H1 (cell line): ENCODE data around the gene IGLL5. TPM values are rescaled to one million over a fixed set of nuclear protein-coding genes. Genes with fewer than 3 reads are reported as not detected.

Source experiments
- CTCF ChIA-PET: fragments of 300-600 bp; sonication (Branson Sonifier 250); formaldehyde crosslinking; loops from one replicate; lab custom pipeline; 2021; ENCODE audit not compliant: partially characterized antibody; lab: Charles Lee
- POLR2A ChIA-PET: fragments of 300-600 bp; sonication (Branson Sonifier 250); formaldehyde crosslinking; loops from one replicate; lab custom pipeline; 2021; ENCODE audit warnings: inconsistent platforms; ENCODE audit not compliant: partially characterized antibody; lab: Charles Lee
- DNase-seq, 2 experiments: peaks; one replicate each; pipeline versions ENCODE4 v3.0.0 to v3.0.0-alpha.2; 2010 to 2022; ENCODE audit warnings: low spot score in 2 of 2, low read depth in 1 of 2, mixed read lengths in 1 of 2
- FAIRE-seq: peaks from 2 replicates; lab custom pipeline; 2011; peaks lifted over from hg19 to GRCh38; lab: Jason Lieb, UNC
- H2AFZ ChIP-seq: 2 replicates; pipeline ENCODE4 v1.8.1; 2012; ENCODE audit warnings: low read length, inconsistent platforms
- H2AK5ac ChIP-seq: 2 replicates; pipeline ENCODE4 v1.6.1; 2013; ENCODE audit warnings: low read depth, low read length
- H2BK120ac ChIP-seq: replicated peaks from 2 replicates; pipeline ENCODE3; 2013; ENCODE audit warnings: low read depth, low read length, inconsistent platforms
- H2BK12ac ChIP-seq: 2 replicates; pipeline ENCODE4 v1.6.1; 2013; ENCODE audit warnings: low read depth, low read length
- H2BK15ac ChIP-seq: 2 replicates; pipeline ENCODE4 v1.6.1; 2013; ENCODE audit warnings: low read length
- H2BK20ac ChIP-seq: 2 replicates; pipeline ENCODE4 v1.6.1; 2013; ENCODE audit warnings: low read length
- H2BK5ac ChIP-seq: 2 replicates; pipeline ENCODE4 v1.6.1; 2013; ENCODE audit warnings: low read depth, low read length
- H3K14ac ChIP-seq: 2 replicates; pipeline ENCODE4 v1.6.1; 2013; ENCODE audit warnings: inconsistent platforms; ENCODE audit not compliant: insufficient read length
- H3K18ac ChIP-seq: 2 replicates; pipeline ENCODE4 v1.6.1; 2013; ENCODE audit warnings: low read length; ENCODE audit errors: extremely low read depth
- H3K23ac ChIP-seq: 2 replicates; pipeline ENCODE4 v1.6.1; 2013; ENCODE audit warnings: inconsistent platforms; ENCODE audit not compliant: insufficient read length
- H3K23me2 ChIP-seq: 2 replicates; pipeline ENCODE4 v1.6.1; 2013; ENCODE audit warnings: low read depth, low read length
- H3K27ac ChIP-seq: 2 replicates; pipeline ENCODE4 v1.6.1; 2011; ENCODE audit warnings: low read depth, low read length, inconsistent platforms
- H3K27me3 ChIP-seq, 4 experiments: replicated peaks in 1 of 4; 1 replicate in 1 of 4; 2 replicates in 3 of 4; pipeline versions ENCODE4 v1.6.1 to v1.8.1; 2011 to 2013; ENCODE audit warnings: low read length in 3 of 4, mild to moderate bottlenecking in 3 of 4, inconsistent platforms in 2 of 4, mixed read lengths in 2 of 4, moderate library complexity in 1 of 4; ENCODE audit not compliant: control insufficient read depth in 3 of 4, insufficient read depth in 3 of 4; ENCODE audit errors: extremely low read depth in 1 of 4
- H3K36me3 ChIP-seq, 4 experiments: 2 replicates each; pipeline versions ENCODE4 v1.6.1 to v1.8.1; 2011 to 2013; ENCODE audit warnings: mild to moderate bottlenecking in 4 of 4, low read length in 3 of 4, moderate library complexity in 2 of 4, control low read depth in 1 of 4, inconsistent platforms in 1 of 4; ENCODE audit not compliant: insufficient read depth in 4 of 4, control insufficient read depth in 2 of 4
- H3K4ac ChIP-seq: replicated peaks from 2 replicates; pipeline ENCODE3; 2013; ENCODE audit warnings: low read length, low read depth, mixed read lengths, inconsistent platforms; ENCODE audit not compliant: insufficient read length
- H3K4me1 ChIP-seq, 4 experiments: replicated peaks in 1 of 4; 1 replicate in 1 of 4; 2 replicates in 3 of 4; pipeline versions ENCODE4 v1.6.1 to v1.8.1; 2011 to 2013; ENCODE audit warnings: low read length in 3 of 4, inconsistent platforms in 2 of 4, mixed read lengths in 1 of 4; ENCODE audit not compliant: insufficient read depth in 4 of 4, control insufficient read depth in 3 of 4
- H3K4me2 ChIP-seq, 2 experiments: 2 replicates each; pipeline versions ENCODE4 v1.6.1 to v1.8.1; 2011 to 2013; ENCODE audit warnings: low read depth in 2 of 2, low read length in 2 of 2, control low read depth in 1 of 2, inconsistent platforms in 1 of 2, mild to moderate bottlenecking in 1 of 2; ENCODE audit not compliant: insufficient read depth in 1 of 2
- H3K4me3 ChIP-seq, 4 experiments: fragments of 200-600, 300-600 bp in 1 of 4; sonication (generic), shearing (Covaris generic), sonication (Bioruptor Twin) in 1 of 4; 2 replicates each; pipeline versions ENCODE4 v1.5.1 to v1.8.1; 2011 to 2016; ENCODE audit warnings: low read length in 4 of 4, low read depth in 3 of 4, control low read depth in 2 of 4, inconsistent platforms in 2 of 4, mild to moderate bottlenecking in 2 of 4, mixed read lengths in 1 of 4, moderate library complexity in 1 of 4; ENCODE audit not compliant: insufficient read depth in 2 of 4; ENCODE audit errors: extremely low read depth in 1 of 4
- H3K56ac ChIP-seq: replicated peaks from 2 replicates; pipeline ENCODE3; 2013; ENCODE audit warnings: low read depth, mild to moderate bottlenecking, mixed read lengths, low read length, inconsistent platforms; ENCODE audit not compliant: insufficient read length
- H3K79me1 ChIP-seq: 2 replicates; pipeline ENCODE4 v1.6.1; 2013; ENCODE audit warnings: low read depth, low read length, control low read depth
- H3K79me2 ChIP-seq, 2 experiments: 2 replicates each; pipeline versions ENCODE4 v1.6.1 to v1.8.1; 2012 to 2013; ENCODE audit warnings: low read length in 2 of 2, mild to moderate bottlenecking in 2 of 2, inconsistent platforms in 1 of 2; ENCODE audit not compliant: insufficient read depth in 2 of 2, control insufficient read depth in 1 of 2
- H3K9ac ChIP-seq, 4 experiments: replicated peaks in 1 of 4; 1 replicate in 1 of 4; 2 replicates in 3 of 4; pipeline versions ENCODE4 v1.6.1 to v1.8.1; 2011 to 2013; ENCODE audit warnings: low read depth in 3 of 4, low read length in 3 of 4, control low read depth in 2 of 4, mild to moderate bottlenecking in 2 of 4, moderate library complexity in 2 of 4, inconsistent platforms in 1 of 4; ENCODE audit errors: extremely low read depth in 1 of 4
- H3K9me3 ChIP-seq, 2 experiments: 2 replicates each; pipeline versions ENCODE4 v1.6.1 to v1.8.1; 2012 to 2013; ENCODE audit warnings: mild to moderate bottlenecking in 2 of 2, moderate library complexity in 2 of 2, control low read depth in 1 of 2, inconsistent platforms in 1 of 2, low read depth in 1 of 2, low read length in 1 of 2, mixed read lengths in 1 of 2; ENCODE audit not compliant: insufficient read depth in 2 of 2
- H4K20me1 ChIP-seq, 2 experiments: replicated peaks in 1 of 2; 2 replicates each; pipeline versions ENCODE3 to v1.8.1; 2011 to 2013; ENCODE audit warnings: inconsistent platforms in 2 of 2, low read length in 2 of 2, mild to moderate bottlenecking in 1 of 2; ENCODE audit not compliant: insufficient read depth in 2 of 2, control insufficient read depth in 1 of 2
- H4K5ac ChIP-seq: 2 replicates; pipeline ENCODE4 v1.6.1; 2013; ENCODE audit warnings: low read length, low read depth, mixed read lengths, inconsistent platforms; ENCODE audit not compliant: insufficient read length
- H4K8ac ChIP-seq: 2 replicates; pipeline ENCODE4 v1.8.0; 2013; ENCODE audit warnings: mild to moderate bottlenecking, moderate library complexity, low read length, inconsistent platforms; ENCODE audit not compliant: insufficient read depth; ENCODE audit errors: extremely low read depth
- H4K91ac ChIP-seq: replicated peaks from 2 replicates; pipeline ENCODE3; 2013; ENCODE audit warnings: low read length, mixed read lengths, inconsistent platforms; ENCODE audit not compliant: insufficient read length
- ATF2 ChIP-seq: IDR thresholded peaks from 2 replicates; pipeline ENCODE4 v1.6.1; 2012; ENCODE audit warnings: low read length, inconsistent platforms
- BCL11A ChIP-seq, 2 experiments: IDR thresholded peaks; one replicate each; pipeline ENCODE4 v1.6.1; 2011; ENCODE audit warnings: low read depth in 2 of 2, low read length in 2 of 2, mild to moderate bottlenecking in 2 of 2
- BRCA1 ChIP-seq: IDR thresholded peaks from 2 replicates; pipeline ENCODE4 v1.6.1; 2012; ENCODE audit warnings: low read depth, low read length, improper control_type of control experiment
- FOSL1 ChIP-seq: IDR thresholded peaks from 2 replicates; pipeline ENCODE4 v1.6.1; 2011; ENCODE audit warnings: mild to moderate bottlenecking, low read depth, low read length, moderate library complexity; ENCODE audit not compliant: insufficient read depth
- RAD21 ChIP-seq, 2 experiments: IDR thresholded peaks in 1 of 2; conservative IDR thresholded peaks in 1 of 2; 2 replicates each; pipeline ENCODE4 v1.6.1; 2011; ENCODE audit warnings: low read depth in 2 of 2, low read length in 2 of 2, improper control_type of control experiment in 1 of 2, inconsistent platforms in 1 of 2, mild to moderate bottlenecking in 1 of 2, moderate library complexity in 1 of 2
- RFX5 ChIP-seq: IDR thresholded peaks from 2 replicates; pipeline ENCODE4 v1.6.1; 2011; ENCODE audit warnings: low read depth, low read length, improper control_type of control experiment, borderline replicate concordance
- RXRA ChIP-seq: IDR thresholded peaks from 2 replicates; pipeline ENCODE4 v1.6.1; 2011; ENCODE audit warnings: low read depth, mild to moderate bottlenecking, low read length, moderate library complexity; ENCODE audit not compliant: insufficient read depth
- SIRT6 ChIP-seq: IDR thresholded peaks from one replicate; pipeline ENCODE4 v1.7.1; 2012; ENCODE audit warnings: low read length, inconsistent platforms
- WGBS, 2 experiments: shearing (Covaris generic) in 1 of 2; methylation state at CpG; one replicate each; pipeline versions ENCODE4 v1.1.6 to v1.1.7; 2013 to 2015; ENCODE audit warnings: low lambda C conversion rate in 2 of 2, mixed read lengths in 2 of 2, inconsistent platforms in 1 of 2, low coverage in 1 of 2, missing lambda C conversion rate in 1 of 2; ENCODE audit not compliant: insufficient replicate concordance in 2 of 2, insufficient coverage in 1 of 2, insufficient read length in 1 of 2; ENCODE audit errors: extremely low coverage in 1 of 2, missing lambda C conversion rate in 1 of 2; 5-methylcytosine and 5-hydroxymethylcytosine counted together
- polyA plus RNA-seq, 7 experiments: library from polyadenylated mRNA; depleted of rRNA in 3 of 7; stranded (reverse) in 5 of 7; unstranded in 2 of 7; fragments of >200 nt in 5 of 7; fragments of 200-250 nt in 2 of 7; gene quantifications; 1 replicate in 5 of 7; 2 replicates in 1 of 7; 4 replicates in 1 of 7; pipeline versions ENCODE4 v1.2.1 to v1.2.3, GENCODE V29; 2011 to 2013; ENCODE audit warnings: missing spikeins in 2 of 7, mixed read lengths in 2 of 7
- total RNA-seq: library from RNA; stranded (reverse); fragmentation: NEBNext Ultra II Directional; extraction: Animal tissue kit (Norgen Biotek cat#: 25700); gene quantifications from 2 replicates; pipeline ENCODE4 v1.2.1, GENCODE V29; 2021

IGLL5 gene
- total and polyA plus RNA-seq, 2 of the 8 experiments (the other 6 are each of a cell fraction or from before 2014, with no cell fraction given), result not detected

- peaks cover 1 to 18% (median 8%) of the 10 kb centered on the region in 4 experiments; a peak in 5 of 7 replicates for H3K27me3 ChIP-seq
- no peaks in the 10 kb centered on the region for H3K36me3 ChIP-seq
- H3K23ac ChIP-seq, result no peak overlapping the region
- WGBS, 2 experiments, result 92% methylated on average over 1 of the region's 1 CpG; no CpG with 5 or more reads in 1 of the 2 experiments
- H3K14ac ChIP-seq, result no peak overlapping the region
- H4K8ac ChIP-seq, result no peak overlapping the region
- ChIA-PET CTCF (no interaction called here), POLR2A (no interaction called here)
- no peaks in the 10 kb centered on the region for H3K79me2 ChIP-seq
- H3K9ac ChIP-seq, result no peak overlapping the region
- H2BK20ac ChIP-seq, result no peak overlapping the region
- no peaks in the 10 kb centered on the region for H3K4me1 ChIP-seq
- DNase-seq (no peak), FAIRE-seq (no peak)
- H2AFZ ChIP-seq, result no peak overlapping the region
- no peak overlapping the region for H2AK5ac ChIP-seq
- no peak overlapping the region for H4K5ac ChIP-seq
- no peak overlapping the region for H2BK15ac ChIP-seq
- H3K9me3 ChIP-seq, result peaks cover 10 to 18% of the 10 kb centered on the region in 2 experiments
- no peaks in the 10 kb centered on the region for H3K79me1 ChIP-seq
- no peak overlapping the region for H3K27ac ChIP-seq
- H3K23me2 ChIP-seq, result no peaks in the 10 kb centered on the region
- no peak overlapping the region for H3K4ac ChIP-seq
- H3K4me3 ChIP-seq, result no peak overlapping the region
- no peak overlapping the region for H4K91ac ChIP-seq
- H3K4me2 ChIP-seq, result no peak overlapping the region
- no peak overlapping the region for H3K18ac ChIP-seq
- H2BK12ac ChIP-seq, result no peak overlapping the region
- H2BK5ac ChIP-seq, result no peak overlapping the region
- H4K20me1 ChIP-seq, result no peaks in the 10 kb centered on the region
- H2BK120ac ChIP-seq, result no peak overlapping the region
- no peak overlapping the region for H3K56ac ChIP-seq
- TF ChIP-seq BCL11A (IDR thresholded peaks at IDR 0.05; ENCODE audit: low read depth in 2 of 2, low read length in 2 of 2) (no peak), BRCA1 (no peak), ATF2 (no peak), FOSL1 (no peak), RAD21 (IDR thresholded peaks at IDR 0.05 in 1 of 2, conservative IDR thresholded peaks at IDR 0.05 in 1 of 2; ENCODE audit: low read depth in 2 of 2, low read length in 2 of 2) (no peak), RFX5 (no peak), RXRA (no peak), SIRT6 (no peak)
These were observed 43.8 kb upstream of the IGLL5 start for GRCh38 chr22:22843848-22844247.
